ENCODE data around the gene NES.

GRCh38 chr1:156676114-156676819, 940 bp downstream of the NES start:
- TF ChIP-seq EZH2 (IDR thresholded peaks at IDR 0.05; ENCODE audit: low read depth, unreplicated experiment) (no peak), CTCF (conservative IDR thresholded peaks at IDR 0.05; ENCODE audit: low read depth in 2 of 2) (no peak), EZH2phosphoT487 (IDR thresholded peaks at IDR 0.05; ENCODE audit: unreplicated experiment) (no peak), NANOG (IDR thresholded peaks at IDR 0.05; ENCODE audit: borderline replicate concordance) (no peak), STAT1 (IDR thresholded peaks at IDR 0.05; ENCODE audit: unreplicated experiment) (no peak), POLR2AphosphoS5 (IDR thresholded peaks at IDR 0.05; ENCODE audit: low read depth) (no peak)
